Vagina (tissue), 2 donors: ENCODE data around the gene ALG6.

ENCODE experiments used
- POLR2A ChIP-seq, 2 donors: fragments of 450-650 bp; IDR thresholded peaks; one replicate each; pipeline ENCODE4 v1.6.1; 2017; ENCODE audit warnings: antibody characterized with exemption in 2 of 2, mild to moderate bottlenecking in 2 of 2, moderate library complexity in 2 of 2
- POLR2AphosphoS5 ChIP-seq, 2 donors: sonication (generic); formaldehyde crosslinking; IDR thresholded peaks; one replicate each; pipeline ENCODE4 v1.9.0; 2017; ENCODE audit warnings: antibody characterized with exemption in 2 of 2, mild to moderate bottlenecking in 2 of 2, low read depth in 1 of 2; ENCODE audit not compliant: insufficient read depth in 1 of 2
- TF ChIP-seq, protein P1 (sequence below), 3 experiments: fragments of 450-650 bp in 2 of 3; fragments of 200-600 bp in 1 of 3; sonication (generic) in 1 of 3; IDR thresholded peaks; one replicate each; pipeline ENCODE4 v1.5.1; 2017 to 2019; ENCODE audit warnings: antibody characterized with exemption in 3 of 3, mild to moderate bottlenecking in 2 of 3, moderate library complexity in 2 of 3

GRCh38 chr1:63458750-63459149 lies 91.3 kb downstream of the ALG6 start:
- TF ChIP-seq POLR2A (IDR thresholded peaks at IDR 0.05) (no peak), POLR2AphosphoS5 (IDR thresholded peaks at IDR 0.05; ENCODE audit: insufficient read depth in 1 of 2, low read depth in 1 of 2) (no peak)
- TF ChIP-seq, protein P1, sequence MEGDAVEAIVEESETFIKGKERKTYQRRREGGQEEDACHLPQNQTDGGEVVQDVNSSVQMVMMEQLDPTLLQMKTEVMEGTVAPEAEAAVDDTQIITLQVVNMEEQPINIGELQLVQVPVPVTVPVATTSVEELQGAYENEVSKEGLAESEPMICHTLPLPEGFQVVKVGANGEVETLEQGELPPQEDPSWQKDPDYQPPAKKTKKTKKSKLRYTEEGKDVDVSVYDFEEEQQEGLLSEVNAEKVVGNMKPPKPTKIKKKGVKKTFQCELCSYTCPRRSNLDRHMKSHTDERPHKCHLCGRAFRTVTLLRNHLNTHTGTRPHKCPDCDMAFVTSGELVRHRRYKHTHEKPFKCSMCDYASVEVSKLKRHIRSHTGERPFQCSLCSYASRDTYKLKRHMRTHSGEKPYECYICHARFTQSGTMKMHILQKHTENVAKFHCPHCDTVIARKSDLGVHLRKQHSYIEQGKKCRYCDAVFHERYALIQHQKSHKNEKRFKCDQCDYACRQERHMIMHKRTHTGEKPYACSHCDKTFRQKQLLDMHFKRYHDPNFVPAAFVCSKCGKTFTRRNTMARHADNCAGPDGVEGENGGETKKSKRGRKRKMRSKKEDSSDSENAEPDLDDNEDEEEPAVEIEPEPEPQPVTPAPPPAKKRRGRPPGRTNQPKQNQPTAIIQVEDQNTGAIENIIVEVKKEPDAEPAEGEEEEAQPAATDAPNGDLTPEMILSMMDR (IDR thresholded peaks at IDR 0.05) = no peak
